Stomach (tissue), 9 donors: ENCODE data around the gene ARV1. TPM values are rescaled to one million over a fixed set of nuclear protein-coding genes. Genes with fewer than 3 reads are reported as not detected.
"Not testable (repeated sequence)": the region's sequence is repeated elsewhere in the genome, so short reads cannot be mapped to it uniquely, and the experiment has no call there.

ENCODE experiments used
- DNase-seq, 2 donors: peaks; one replicate each; pipeline versions ENCODE4 v3.0.0 to v3.0.0-alpha.2; 2013 to 2019
- H3K27ac ChIP-seq, 5 donors: fragments of 200-600 bp in 4 of 5; sonication (generic) in 4 of 5; one replicate each; pipeline ENCODE4 v1.5.1; 2013 to 2019; ENCODE audit warnings: mild to moderate bottlenecking in 1 of 5, moderate library complexity in 1 of 5
- H3K27me3 ChIP-seq, 3 donors: fragments of 200-600 bp; sonication (generic); one replicate each; pipeline ENCODE4 v1.5.1; 2017 to 2019; ENCODE audit warnings: mixed run types in 1 of 3
- H3K36me3 ChIP-seq, 4 donors: fragments of 200-600 bp; sonication (generic); 1 replicate in 3 of 4; 2 replicates in 1 of 4; pipeline ENCODE4 v1.5.1; 2016 to 2019
- H3K4me1 ChIP-seq, 4 donors: fragments of 200-600 bp; sonication (generic); one replicate each; pipeline ENCODE4 v1.5.1; 2016 to 2019
- H3K4me3 ChIP-seq, 4 donors: fragments of 200-600 bp; sonication (generic) in 3 of 4; one replicate each; pipeline ENCODE4 v1.5.1; 2016 to 2019; ENCODE audit warnings: mild to moderate bottlenecking in 1 of 4
- H3K9me3 ChIP-seq, 4 donors: fragments of 200-600 bp; sonication (generic); one replicate each; pipeline ENCODE4 v1.5.1; 2016 to 2019
- EP300 ChIP-seq: sonication (generic); formaldehyde crosslinking; IDR thresholded peaks from one replicate; pipeline ENCODE4 v1.6.1; 2017; ENCODE audit warnings: antibody characterized with exemption
- POLR2A ChIP-seq, 4 donors: fragments of 450-650 bp; IDR thresholded peaks; one replicate each; pipeline ENCODE4 v1.6.1; 2016; ENCODE audit warnings: antibody characterized with exemption in 4 of 4, control low read depth in 2 of 4, mild to moderate bottlenecking in 1 of 4, moderate library complexity in 1 of 4
- POLR2AphosphoS5 ChIP-seq, 3 donors: sonication (generic); formaldehyde crosslinking; IDR thresholded peaks; one replicate each; pipeline ENCODE4 v1.6.1; 2016; ENCODE audit warnings: antibody characterized with exemption in 3 of 3
- WGBS, 5 donors: extraction: QIAGEN DNeasy Blood & Tissue Kit in 3 of 5; methylation state at CpG; one replicate each; pipeline versions ENCODE4 v1.1.5 to v1.1.7; 2013 to 2018; 5-methylcytosine and 5-hydroxymethylcytosine counted together
- intact Hi-C: fragments of 100-400 bp; cut with DNase I; formaldehyde crosslinking; loops from one replicate; pipeline ENCODE4 v1.15.1; 2023; ENCODE audit warnings: low total_unique reads
- polyA plus RNA-seq, 3 donors: library from polyadenylated mRNA; stranded (reverse); fragments of 200-250 nt; gene quantifications; one replicate each; pipeline ENCODE4 v1.2.3, GENCODE V29; 2013
- total RNA-seq, 5 donors: library from RNA; depleted of rRNA; stranded (reverse); fragments of >200 nt; gene quantifications; one replicate each; pipeline versions ENCODE4 v1.1.0 to v1.2.3, GENCODE V29; 2014 to 2016
- TF ChIP-seq, protein P1 (sequence below), 7 experiments: fragments of 450-650 bp in 4 of 7; fragments of 200-600 bp in 3 of 7; sonication (generic) in 3 of 7; IDR thresholded peaks; one replicate each; pipeline ENCODE4 v1.5.1; 2016 to 2019; ENCODE audit warnings: antibody characterized with exemption in 7 of 7, control low read depth in 2 of 7, mild to moderate bottlenecking in 1 of 7
- donor health status: healthy with polysubstance abuse.
- donor health status: Bipolar disorder and iron deficiency.
- donor health status: healthy.

The ARV1 gene
- total and polyA plus RNA-seq, 8 donors = 11.0 to 38.8 (median 18.8) TPM

DNA sequence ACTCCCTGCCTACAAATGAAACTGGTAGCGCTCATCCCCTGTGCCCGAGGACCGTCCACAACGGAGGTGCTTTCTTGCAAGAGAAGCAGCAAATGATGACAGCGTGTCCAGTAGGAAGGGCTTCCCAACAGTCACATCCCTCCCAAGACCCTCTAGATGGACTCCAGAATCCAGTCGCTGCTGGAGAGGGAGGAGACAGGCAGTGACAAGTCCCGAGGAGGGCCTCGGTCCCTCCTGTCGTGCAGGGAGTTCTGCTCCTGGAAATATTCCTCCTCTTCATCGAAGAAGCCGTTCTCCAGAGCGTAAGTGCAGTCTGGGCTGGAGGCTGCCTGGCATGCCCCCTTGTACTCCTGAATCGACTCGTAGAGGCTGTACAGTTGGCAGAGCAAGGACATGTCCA, 40.8 kb downstream of the ARV1 start:
- DNase-seq = no peak
- Histone ChIP-seq H3K27me3 (no peaks in the 10 kb centered on the region), H3K4me3 (peak overlapping the region in 1 of 4 donors; percentile 9), H3K9me3 (no peaks in the 10 kb centered on the region), H3K27ac (peak overlapping the region in 4 of 5 donors; percentile 59 to 79 (median 64)), H3K36me3 (peaks cover 0 to 15% (median 14%) of the 10 kb centered on the region in 4 donors), H3K4me1 (peaks cover 0 to 12% (median 0%) of the 10 kb centered on the region in 4 donors)
- TF ChIP-seq, protein P1, sequence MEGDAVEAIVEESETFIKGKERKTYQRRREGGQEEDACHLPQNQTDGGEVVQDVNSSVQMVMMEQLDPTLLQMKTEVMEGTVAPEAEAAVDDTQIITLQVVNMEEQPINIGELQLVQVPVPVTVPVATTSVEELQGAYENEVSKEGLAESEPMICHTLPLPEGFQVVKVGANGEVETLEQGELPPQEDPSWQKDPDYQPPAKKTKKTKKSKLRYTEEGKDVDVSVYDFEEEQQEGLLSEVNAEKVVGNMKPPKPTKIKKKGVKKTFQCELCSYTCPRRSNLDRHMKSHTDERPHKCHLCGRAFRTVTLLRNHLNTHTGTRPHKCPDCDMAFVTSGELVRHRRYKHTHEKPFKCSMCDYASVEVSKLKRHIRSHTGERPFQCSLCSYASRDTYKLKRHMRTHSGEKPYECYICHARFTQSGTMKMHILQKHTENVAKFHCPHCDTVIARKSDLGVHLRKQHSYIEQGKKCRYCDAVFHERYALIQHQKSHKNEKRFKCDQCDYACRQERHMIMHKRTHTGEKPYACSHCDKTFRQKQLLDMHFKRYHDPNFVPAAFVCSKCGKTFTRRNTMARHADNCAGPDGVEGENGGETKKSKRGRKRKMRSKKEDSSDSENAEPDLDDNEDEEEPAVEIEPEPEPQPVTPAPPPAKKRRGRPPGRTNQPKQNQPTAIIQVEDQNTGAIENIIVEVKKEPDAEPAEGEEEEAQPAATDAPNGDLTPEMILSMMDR (IDR thresholded peaks at IDR 0.05) = no peak
- TF ChIP-seq POLR2A (IDR thresholded peaks at IDR 0.05) (no peak), EP300 (no peak)
- intact Hi-C loops = no loop called here
- WGBS, 5 donors = 80 to 94% (median 90%) methylated on average over 14 of the region's 14 CpGs

DNA sequence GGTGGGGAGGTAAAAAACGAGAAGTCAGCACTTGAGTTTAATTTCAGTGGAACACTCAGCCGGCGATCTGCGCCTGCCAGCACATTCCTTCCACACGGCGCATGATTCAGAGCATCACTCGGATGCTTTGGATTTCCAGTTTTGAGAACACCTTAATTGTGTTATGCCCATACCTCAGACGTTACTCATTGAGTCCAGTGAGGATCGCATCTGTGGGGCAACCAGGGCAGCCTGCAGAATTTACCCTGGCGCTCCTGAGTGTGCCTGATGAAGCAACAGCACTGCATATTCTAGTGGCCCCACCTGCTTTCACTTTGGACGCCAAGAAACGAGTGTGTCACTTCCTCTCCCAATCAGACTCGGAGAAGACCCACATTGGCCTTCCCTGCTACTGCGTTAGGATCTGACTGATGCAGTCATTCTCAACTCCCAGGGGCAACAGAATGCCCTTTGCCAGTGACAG, 41.3 kb downstream of the ARV1 start:
- TF ChIP-seq, protein P1 (IDR thresholded peaks at IDR 0.05) = no peak
- TF ChIP-seq POLR2A (IDR thresholded peaks at IDR 0.05) = no peak
- TF ChIP-seq POLR2AphosphoS5 (IDR thresholded peaks at IDR 0.05) = no peak
- no peak for TF ChIP-seq EP300
- intact Hi-C loops = no loop called here
- peaks cover 0 to 15% (median 14%) of the 10 kb centered on the region in 4 donors for H3K36me3 ChIP-seq
- no peak for DNase-seq
- no peaks in the 10 kb centered on the region for H3K27me3 ChIP-seq
- peaks cover 0 to 12% (median 0%) of the 10 kb centered on the region in 4 donors for H3K4me1 ChIP-seq
- WGBS, 5 donors = 73 to 76% (median 74%) methylated on average over 14 of the region's 14 CpGs
- peak overlapping the region in 1 of 4 donors; percentile 9 for H3K4me3 ChIP-seq
- no peaks in the 10 kb centered on the region for H3K9me3 ChIP-seq
- H3K27ac ChIP-seq = peak overlapping the region; percentile 59 to 79 (median 64)

DNA sequence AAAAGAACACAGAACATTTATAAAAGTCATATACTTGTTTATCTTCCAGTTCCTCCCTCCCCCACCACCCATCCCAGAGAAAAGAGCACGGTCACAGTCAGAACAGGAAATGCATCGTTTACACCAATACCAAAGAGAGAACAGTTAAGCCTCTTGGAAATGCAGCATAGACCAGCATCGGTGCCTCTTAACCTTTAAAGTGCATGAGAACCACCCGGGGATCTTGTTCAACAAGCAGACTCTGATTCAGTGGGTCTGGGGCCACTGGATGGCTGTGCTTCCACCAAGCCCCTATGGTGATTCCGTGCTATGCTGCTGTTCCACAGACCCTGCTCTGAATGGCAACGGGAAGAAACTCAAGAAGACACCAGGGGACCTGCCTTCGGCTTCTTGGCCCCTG, 41.9 kb downstream of the ARV1 start:
- H3K9me3 ChIP-seq = no peaks in the 10 kb centered on the region
- intact Hi-C loops = no loop called here
- WGBS, 5 donors = 49 to 63% (median 56%) methylated on average over 7 of the region's 7 CpGs
- peak overlapping the region; percentile 59 to 79 (median 64) for H3K27ac ChIP-seq
- TF ChIP-seq, protein P1 (IDR thresholded peaks at IDR 0.05) = no peak
- TF ChIP-seq POLR2AphosphoS5 (IDR thresholded peaks at IDR 0.05) = peak in 1 of 3 donors; percentile 57
- H3K4me1 ChIP-seq = peaks cover 0 to 12% (median 0%) of the 10 kb centered on the region in 4 donors
- peaks cover 0 to 14% (median 12%) of the 10 kb centered on the region in 4 donors for H3K36me3 ChIP-seq
- H3K4me3 ChIP-seq = no peak overlapping the region
- no peak for DNase-seq
- H3K27me3 ChIP-seq = no peaks in the 10 kb centered on the region

DNA sequence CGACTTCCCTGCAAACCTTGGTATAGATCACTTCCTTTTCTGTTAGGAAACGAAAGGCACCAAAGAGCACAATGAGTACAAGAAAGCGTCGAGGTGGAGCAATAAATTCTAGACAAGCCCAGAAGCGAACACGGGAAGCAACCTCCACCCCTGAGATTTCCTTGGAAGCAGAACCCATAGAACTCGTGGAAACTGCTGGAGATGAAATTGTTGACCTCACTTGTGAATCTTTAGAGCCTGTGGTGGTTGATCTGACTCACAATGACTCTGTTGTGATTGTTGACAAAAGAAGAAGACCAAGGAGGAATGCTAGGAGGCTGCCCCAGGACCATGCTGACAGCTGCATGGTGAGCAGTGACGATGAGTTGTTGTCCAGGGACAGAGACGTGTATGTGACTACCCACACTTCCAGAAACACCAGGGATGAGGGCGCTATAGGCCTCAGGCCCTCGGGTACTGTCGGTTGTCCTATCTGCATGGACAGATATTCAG, 42.7 kb downstream of the ARV1 start:
- Histone ChIP-seq H3K27me3 (no peaks in the 10 kb centered on the region), H3K9me3 (no peaks in the 10 kb centered on the region), H3K4me3 (no peak overlapping the region), H3K36me3 (peaks cover 0 to 14% (median 12%) of the 10 kb centered on the region in 4 donors), H3K4me1 (peaks cover 0 to 12% (median 0%) of the 10 kb centered on the region in 4 donors), H3K27ac (peak overlapping the region in 4 of 5 donors; percentile 59 to 79 (median 64))
- no peak for DNase-seq
- intact Hi-C loops = no loop called here
- 76 to 88% (median 84%) methylated on average over 12 of the region's 12 CpGs for WGBS, 5 donors
- TF ChIP-seq EP300 = no peak
- no peak for TF ChIP-seq POLR2AphosphoS5 (IDR thresholded peaks at IDR 0.05)
- TF ChIP-seq, protein P1 (IDR thresholded peaks at IDR 0.05) = no peak
- no peak for TF ChIP-seq POLR2A (IDR thresholded peaks at IDR 0.05)

DNA sequence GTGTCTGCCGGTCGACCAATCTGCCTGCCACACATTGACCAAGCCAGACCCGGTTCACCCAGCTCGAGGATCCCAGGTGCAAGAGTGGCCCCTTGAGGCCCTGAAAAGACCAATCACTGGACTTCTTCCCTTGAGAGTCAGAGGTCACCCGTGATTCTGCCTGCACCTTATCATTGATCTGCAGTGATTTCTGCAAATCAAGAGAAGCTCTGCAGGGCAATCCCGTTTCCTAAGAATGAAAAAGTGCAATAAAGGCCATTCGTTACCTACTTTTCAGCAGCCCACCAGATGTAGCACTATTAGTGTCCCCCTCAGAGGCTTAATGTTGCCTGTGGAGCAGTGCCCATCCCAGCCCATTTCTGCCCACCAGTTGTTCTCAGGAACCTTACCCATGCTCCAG, 43.6 kb downstream of the ARV1 start:
- intact Hi-C loops = not testable (repeated sequence)
- 91 to 96% (median 93%) methylated on average over 7 of the region's 7 CpGs for WGBS, 5 donors

More for the DNA sequence above, 43.6 kb downstream of the ARV1 start:
- DNase-seq, H3K4me3 ChIP-seq, H3K27ac ChIP-seq, H3K27me3 ChIP-seq, H3K9me3 ChIP-seq: not testable (repeated sequence)
- peaks cover 0 to 12% (median 0%) of the 10 kb centered on the region in 4 donors for H3K4me1 ChIP-seq
- H3K36me3 ChIP-seq = peaks cover 0 to 14% (median 12%) of the 10 kb centered on the region in 4 donors
